Tibial nerve (tissue), 3 donors: ENCODE data around the gene CDO1.

Source experiments
- POLR2A ChIP-seq, 2 donors: fragments of 450-650 bp; IDR thresholded peaks; one replicate each; pipeline ENCODE4 v1.6.1; 2017; ENCODE audit warnings: antibody characterized with exemption in 2 of 2, mild to moderate bottlenecking in 2 of 2, moderate library complexity in 2 of 2
- TF ChIP-seq, protein P1 (sequence below), 5 experiments: fragments of 200-600 bp in 3 of 5; fragments of 450-650 bp in 2 of 5; sonication (generic) in 3 of 5; IDR thresholded peaks; one replicate each; pipeline ENCODE4 v1.5.1; 2016 to 2019; ENCODE audit warnings: antibody characterized with exemption in 5 of 5, mild to moderate bottlenecking in 3 of 5, moderate library complexity in 2 of 5

GRCh38 chr5:115774684-115775083, 41.8 kb downstream of the CDO1 start:
- TF ChIP-seq POLR2A (IDR thresholded peaks at IDR 0.05): no peak
- TF ChIP-seq, protein P1, sequence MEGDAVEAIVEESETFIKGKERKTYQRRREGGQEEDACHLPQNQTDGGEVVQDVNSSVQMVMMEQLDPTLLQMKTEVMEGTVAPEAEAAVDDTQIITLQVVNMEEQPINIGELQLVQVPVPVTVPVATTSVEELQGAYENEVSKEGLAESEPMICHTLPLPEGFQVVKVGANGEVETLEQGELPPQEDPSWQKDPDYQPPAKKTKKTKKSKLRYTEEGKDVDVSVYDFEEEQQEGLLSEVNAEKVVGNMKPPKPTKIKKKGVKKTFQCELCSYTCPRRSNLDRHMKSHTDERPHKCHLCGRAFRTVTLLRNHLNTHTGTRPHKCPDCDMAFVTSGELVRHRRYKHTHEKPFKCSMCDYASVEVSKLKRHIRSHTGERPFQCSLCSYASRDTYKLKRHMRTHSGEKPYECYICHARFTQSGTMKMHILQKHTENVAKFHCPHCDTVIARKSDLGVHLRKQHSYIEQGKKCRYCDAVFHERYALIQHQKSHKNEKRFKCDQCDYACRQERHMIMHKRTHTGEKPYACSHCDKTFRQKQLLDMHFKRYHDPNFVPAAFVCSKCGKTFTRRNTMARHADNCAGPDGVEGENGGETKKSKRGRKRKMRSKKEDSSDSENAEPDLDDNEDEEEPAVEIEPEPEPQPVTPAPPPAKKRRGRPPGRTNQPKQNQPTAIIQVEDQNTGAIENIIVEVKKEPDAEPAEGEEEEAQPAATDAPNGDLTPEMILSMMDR (IDR thresholded peaks at IDR 0.05): no peak
